Natural killer cell (primary cell): ENCODE measurements around the gene ODC1. TPM values are rescaled to one million over a fixed set of nuclear protein-coding genes. Genes with fewer than 3 reads are reported as not detected.
A peak's percentile ranks its signal among the peaks of the same experiment; 100 is the strongest.

Experiments
- ATAC-seq, 3 donors: fragments of 150-1000 bp in 2 of 3; fragments of 200-7000 bp in 1 of 3; cut with Tn5 transposase; 1 replicate in 1 of 3; 2 replicates in 2 of 3; pipeline ENCODE4 v1.10.0; 2021; ENCODE audit warnings: mild to moderate bottlenecking in 2 of 3, moderate library complexity in 2 of 3
- DNase-seq, 2 donors: peaks; one replicate each; pipeline versions ENCODE4 v3.0.0 to v3.0.0-alpha.2; 2013 to 2021; ENCODE audit warnings: mixed read lengths in 1 of 2
- H3K27ac ChIP-seq: one replicate; pipeline ENCODE4 v1.5.1; 2013; ENCODE audit warnings: mild to moderate bottlenecking, low read length
- H3K27me3 ChIP-seq: one replicate; pipeline ENCODE4 v1.6.1; 2013; ENCODE audit warnings: low read length; ENCODE audit not compliant: control insufficient read depth, insufficient read depth
- H3K36me3 ChIP-seq: one replicate; pipeline ENCODE4 v1.6.1; 2013; ENCODE audit warnings: low read length; ENCODE audit not compliant: control insufficient read depth, insufficient read depth
- H3K4me1 ChIP-seq: one replicate; pipeline ENCODE4 v1.6.1; 2013; ENCODE audit warnings: low read length; ENCODE audit not compliant: control insufficient read depth, insufficient read depth
- H3K4me3 ChIP-seq: one replicate; pipeline ENCODE4 v1.5.1; 2013; ENCODE audit warnings: low read length
- H3K9me3 ChIP-seq: one replicate; pipeline ENCODE4 v1.6.1; 2013; ENCODE audit warnings: low read length; ENCODE audit not compliant: control insufficient read depth, insufficient read depth
- H3K27ac Mint-ChIP-seq, 2 donors: one replicate each; pipeline ENCODE4 v1.8.0; 2022; ENCODE audit warnings: mild to moderate bottlenecking in 2 of 2, mixed read lengths in 2 of 2, moderate library complexity in 1 of 2
- H3K27me3 Mint-ChIP-seq, 2 donors: one replicate each; pipeline ENCODE4 v1.8.0; 2022; ENCODE audit warnings: low read depth in 2 of 2, mixed read lengths in 2 of 2
- H3K36me3 Mint-ChIP-seq: one replicate; pipeline ENCODE4 v1.8.0; 2022; ENCODE audit warnings: mixed read lengths
- H3K4me1 Mint-ChIP-seq, 2 donors: one replicate each; pipeline ENCODE4 v1.8.0; 2022; ENCODE audit warnings: mixed read lengths in 2 of 2
- H3K4me3 Mint-ChIP-seq: one replicate; pipeline ENCODE4 v1.8.0; 2022; ENCODE audit warnings: mild to moderate bottlenecking, moderate library complexity, mixed read lengths
- H3K9me3 Mint-ChIP-seq, 2 donors: one replicate each; pipeline ENCODE4 v1.8.0; 2022; ENCODE audit warnings: mixed read lengths in 2 of 2
- CTCF ChIP-seq: fragments of 200-600 bp; IDR thresholded peaks from one replicate; pipeline ENCODE4 v1.8.0; 2022; ENCODE audit warnings: antibody characterized with exemption
- WGBS: methylation state at CpG from one replicate; pipeline ENCODE4 v1.1.7; 2013; ENCODE audit warnings: missing lambda C conversion rate; ENCODE audit not compliant: insufficient coverage; 5-methylcytosine and 5-hydroxymethylcytosine counted together
- intact Hi-C: fragments of 100-400 bp; cut with micrococcal nuclease; formaldehyde crosslinking; loops from one replicate; pipeline ENCODE4 v1.14.2; 2022
- total RNA-seq, 4 donors: library from RNA; stranded (reverse); fragments of 120-200 nt in 1 of 4; gene quantifications; one replicate each; pipeline versions ENCODE4 v1.2.3 to v1.2.4, GENCODE V29; 2013 to 2022

Gene ODC1
- total RNA-seq, 3 donors from 2014 or later (not counting 1 experiment from before 2014, with no cell fraction given): 38.7 to 85.4 (median 43.8) TPM

- H3K36me3 ChIP-seq: no peaks in the 10 kb centered on the region
- no peak overlapping the region for H3K4me3 ChIP-seq
- peaks cover 0 to 5% of the 10 kb centered on the region in 2 donors for H3K4me1 Mint-ChIP-seq
- WGBS: 89% methylated on average over 7 of the region's 7 CpGs
- intact Hi-C loops: no loop called here
- DNase-seq (no peak), ATAC-seq (no peak)
- no peak for TF ChIP-seq CTCF
- H3K4me1 ChIP-seq: peaks cover 3% of the 10 kb centered on the region
- no peaks in the 10 kb centered on the region for H3K36me3 Mint-ChIP-seq
- no peak overlapping the region for H3K27ac ChIP-seq
- no peaks in the 10 kb centered on the region for H3K9me3 Mint-ChIP-seq
- H3K27me3 Mint-ChIP-seq: peaks cover 0 to 15% of the 10 kb centered on the region in 2 donors
- H3K9me3 ChIP-seq: no peaks in the 10 kb centered on the region
- H3K27me3 ChIP-seq: no peaks in the 10 kb centered on the region
- H3K4me3 Mint-ChIP-seq: no peak overlapping the region
- H3K27ac Mint-ChIP-seq: peak overlapping the region in 1 of 2 donors; percentile 29
These were observed 6.4 kb upstream of the ODC1 start for GRCh38 chr2:10454505-10454904.

- Mint-ChIP-seq H3K27me3 (peaks cover 0 to 10% of the 10 kb centered on the region in 2 donors), H3K4me1 (peaks cover 0 to 10% of the 10 kb centered on the region in 2 donors), H3K9me3 (no peaks in the 10 kb centered on the region), H3K36me3 (no peaks in the 10 kb centered on the region), H3K4me3 (no peak overlapping the region), H3K27ac (no peak overlapping the region)
- intact Hi-C loops: no loop called here
- Histone ChIP-seq H3K36me3 (no peaks in the 10 kb centered on the region), H3K4me3 (no peak overlapping the region), H3K9me3 (no peaks in the 10 kb centered on the region), H3K4me1 (peaks cover 9% of the 10 kb centered on the region), H3K27me3 (no peaks in the 10 kb centered on the region), H3K27ac (no peak overlapping the region)
- TF ChIP-seq CTCF: no peak
- ATAC-seq: no peak
- 92% methylated on average over 9 of the region's 9 CpGs for WGBS
- DNase-seq: no peak
These were observed 5.8 kb upstream of the ODC1 start for GRCh38 chr2:10453905-10454298.

GRCh38 chr2:10452956-10453904 is 5.1 kb upstream of the ODC1 start:
- Histone ChIP-seq H3K27me3 (no peaks in the 10 kb centered on the region), H3K27ac (no peak overlapping the region), H3K4me3 (no peak overlapping the region), H3K36me3 (no peaks in the 10 kb centered on the region), H3K9me3 (no peaks in the 10 kb centered on the region), H3K4me1 (peaks cover 12% of the 10 kb centered on the region)
- intact Hi-C loops: no loop called here
- DNase-seq (no peak), ATAC-seq (no peak)
- TF ChIP-seq CTCF: no peak
- Mint-ChIP-seq H3K4me1 (peaks cover 0 to 10% of the 10 kb centered on the region in 2 donors), H3K4me3 (no peak overlapping the region), H3K27ac (no peak overlapping the region), H3K9me3 (no peaks in the 10 kb centered on the region), H3K36me3 (no peaks in the 10 kb centered on the region), H3K27me3 (peaks cover 0 to 6% of the 10 kb centered on the region in 2 donors)
- 86% methylated on average over 17 of the region's 17 CpGs for WGBS
